ENCODE measurements around the gene CCDC172. TPM values are rescaled to one million over a fixed set of nuclear protein-coding genes. Genes with fewer than 3 reads are reported as not detected.

Gene CCDC172
- not detected in 3 replicates for total RNA-seq
- long read RNA-seq: 0 reads

GRCh38 chr10:116324227-116324950, at the start of gene CCDC172:
Gene CCDC172, plus strand, starts transcription at chr10:116324448. Its CDS starts 564 bp downstream, at chr10:116325012.
- TF ChIP-seq CTCF (IDR thresholded peaks at IDR 0.05): no peak
- no peak for DNase-seq (ENCODE audit: low spot score)
- H3K27me3 Mint-ChIP-seq (ENCODE audit: low read depth): no peaks in the 10 kb centered on the region
- no peaks in the 10 kb centered on the region for H3K9me3 Mint-ChIP-seq (ENCODE audit: low read depth)
- no peaks in the 10 kb centered on the region for H3K4me1 Mint-ChIP-seq (ENCODE audit: low read depth)
- no peaks in the 10 kb centered on the region for H3K36me3 Mint-ChIP-seq (ENCODE audit: low read depth)
- no peak within 1 kb of the TSS for H3K4me3 Mint-ChIP-seq (ENCODE audit: unreplicated experiment)
- H3K27ac Mint-ChIP-seq (ENCODE audit: unreplicated experiment): no peak within 1 kb of the TSS

GRCh38 chr10:116276981-116277380, 47.3 kb upstream of the CCDC172 start:
- H3K4me1 Mint-ChIP-seq (ENCODE audit: low read depth): peaks cover 26% of the 10 kb centered on the region
- TF ChIP-seq CTCF (IDR thresholded peaks at IDR 0.05): no peak
- DNase-seq (ENCODE audit: low spot score): no peak
- H3K9me3 Mint-ChIP-seq (ENCODE audit: low read depth): no peaks in the 10 kb centered on the region
- H3K27me3 Mint-ChIP-seq (ENCODE audit: low read depth): no peaks in the 10 kb centered on the region
- H3K36me3 Mint-ChIP-seq (ENCODE audit: low read depth): no peaks in the 10 kb centered on the region
- no peak overlapping the region for H3K27ac Mint-ChIP-seq (ENCODE audit: unreplicated experiment)
- no peak overlapping the region for H3K4me3 Mint-ChIP-seq (ENCODE audit: unreplicated experiment)

- no peaks in the 10 kb centered on the region for H3K36me3 Mint-ChIP-seq (ENCODE audit: low read depth)
- no peak overlapping the region for H3K4me3 Mint-ChIP-seq (ENCODE audit: unreplicated experiment)
- DNase-seq (ENCODE audit: low spot score): no peak
- no peak overlapping the region for H3K27ac Mint-ChIP-seq (ENCODE audit: unreplicated experiment)
- no peaks in the 10 kb centered on the region for H3K9me3 Mint-ChIP-seq (ENCODE audit: low read depth)
- peaks cover 26% of the 10 kb centered on the region for H3K4me1 Mint-ChIP-seq (ENCODE audit: low read depth)
- no peaks in the 10 kb centered on the region for H3K27me3 Mint-ChIP-seq (ENCODE audit: low read depth)
- no peak for TF ChIP-seq CTCF (IDR thresholded peaks at IDR 0.05)
These were observed 45.4 kb upstream of the CCDC172 start for GRCh38 chr10:116278846-116279245.

- no peak overlapping the region for H3K27ac Mint-ChIP-seq (ENCODE audit: unreplicated experiment)
- H3K27me3 Mint-ChIP-seq (ENCODE audit: low read depth): no peaks in the 10 kb centered on the region
- TF ChIP-seq CTCF (IDR thresholded peaks at IDR 0.05): no peak
- H3K9me3 Mint-ChIP-seq (ENCODE audit: low read depth): no peaks in the 10 kb centered on the region
- no peak overlapping the region for H3K4me3 Mint-ChIP-seq (ENCODE audit: unreplicated experiment)
- no peak for DNase-seq (ENCODE audit: low spot score)
- H3K36me3 Mint-ChIP-seq (ENCODE audit: low read depth): no peaks in the 10 kb centered on the region
- peaks cover 12% of the 10 kb centered on the region for H3K4me1 Mint-ChIP-seq (ENCODE audit: low read depth)
These were observed 42.5 kb upstream of the CCDC172 start for GRCh38 chr10:116281775-116282174.

- DNase-seq (ENCODE audit: low spot score): no peak
- H3K9me3 Mint-ChIP-seq (ENCODE audit: low read depth): no peaks in the 10 kb centered on the region
- no peak for TF ChIP-seq CTCF (IDR thresholded peaks at IDR 0.05)
- no peaks in the 10 kb centered on the region for H3K4me1 Mint-ChIP-seq (ENCODE audit: low read depth)
- no peaks in the 10 kb centered on the region for H3K27me3 Mint-ChIP-seq (ENCODE audit: low read depth)
- H3K4me3 Mint-ChIP-seq (ENCODE audit: unreplicated experiment): no peak overlapping the region
- H3K36me3 Mint-ChIP-seq (ENCODE audit: low read depth): no peaks in the 10 kb centered on the region
- H3K27ac Mint-ChIP-seq (ENCODE audit: unreplicated experiment): no peak overlapping the region
These were observed 37.5 kb upstream of the CCDC172 start for GRCh38 chr10:116286626-116287200.
